Glutamatergic neuron (in vitro differentiated cells): ENCODE data around the gene SPATS2L. TPM values are rescaled to one million over a fixed set of nuclear protein-coding genes. Genes with fewer than 3 reads are reported as not detected.

ENCODE experiments used
- DNase-seq: peaks from one replicate; pipeline ENCODE4 v3.0.0; 2022
- H3K27ac Mint-ChIP-seq: one replicate; pipeline ENCODE4 v1.8.0; 2020; ENCODE audit warnings: mild to moderate bottlenecking, mixed read lengths, inconsistent platforms; ENCODE audit not compliant: unreplicated experiment
- H3K27me3 Mint-ChIP-seq: one replicate; pipeline ENCODE4 v1.8.0; 2020; ENCODE audit warnings: mild to moderate bottlenecking, moderate library complexity, mixed read lengths, inconsistent platforms; ENCODE audit not compliant: unreplicated experiment
- H3K36me3 Mint-ChIP-seq: one replicate; pipeline ENCODE4 v1.8.0; 2020; ENCODE audit warnings: mild to moderate bottlenecking, mixed read lengths, inconsistent platforms; ENCODE audit not compliant: unreplicated experiment
- H3K4me1 Mint-ChIP-seq: one replicate; pipeline ENCODE4 v1.8.0; 2020; ENCODE audit warnings: mild to moderate bottlenecking, low read depth, mixed read lengths, inconsistent platforms; ENCODE audit not compliant: unreplicated experiment
- H3K4me3 Mint-ChIP-seq: one replicate; pipeline ENCODE4 v1.8.0; 2020; ENCODE audit warnings: mild to moderate bottlenecking, mixed read lengths, inconsistent platforms; ENCODE audit not compliant: unreplicated experiment
- H3K9me3 Mint-ChIP-seq: one replicate; pipeline ENCODE4 v1.8.0; 2020; ENCODE audit warnings: mild to moderate bottlenecking, moderate library complexity, mixed read lengths, inconsistent platforms; ENCODE audit not compliant: unreplicated experiment
- CTCF ChIP-seq: fragments of 200-600 bp; sonication (generic); IDR thresholded peaks from one replicate; pipeline ENCODE4 v1.5.0; 2021; ENCODE audit not compliant: partially characterized antibody, unreplicated experiment
- total RNA-seq: library from RNA; stranded (reverse); fragmentation: NEBNext Ultra II Directional; extraction: Animal tissue kit (Norgen Biotek cat#: 25700); gene quantifications from one replicate; pipeline ENCODE4 v1.2.1, GENCODE V29; 2021; ENCODE audit not compliant: unreplicated experiment

The SPATS2L gene
- total RNA-seq, 1 donor from 2014 or later = 45.5 TPM

DNA sequence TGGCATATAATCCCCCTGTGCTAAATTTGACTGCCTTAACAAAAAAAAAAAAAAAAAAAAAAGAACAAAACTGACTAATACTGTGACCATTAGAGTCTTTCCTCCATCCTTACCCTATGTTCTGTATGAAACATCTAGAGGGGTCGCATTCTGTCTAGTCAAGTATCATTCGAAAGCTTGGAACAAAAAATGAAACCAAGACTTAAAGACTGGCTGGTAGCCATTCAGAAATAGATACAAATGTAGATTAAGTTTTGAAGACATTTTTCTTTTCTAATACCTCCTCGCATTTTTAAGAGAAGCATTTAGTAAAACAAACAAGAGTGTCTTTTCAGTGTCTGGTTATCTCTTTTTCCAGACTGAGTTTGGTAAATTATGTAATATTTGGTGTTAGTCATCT is 66.7 kb downstream of the SPATS2L start:
- DNase-seq = no peak
- H3K4me3 Mint-ChIP-seq = no peak overlapping the region
- H3K27me3 Mint-ChIP-seq = no peaks in the 10 kb centered on the region
- TF ChIP-seq CTCF = no peak
- peaks cover 1% of the 10 kb centered on the region for H3K4me1 Mint-ChIP-seq
- H3K9me3 Mint-ChIP-seq = no peaks in the 10 kb centered on the region
- H3K27ac Mint-ChIP-seq = no peak overlapping the region
- no peaks in the 10 kb centered on the region for H3K36me3 Mint-ChIP-seq

GRCh38 chr2:200373973-200374416 is 67.5 kb downstream of the SPATS2L start:
- Mint-ChIP-seq H3K27me3 (no peaks in the 10 kb centered on the region), H3K4me3 (no peak overlapping the region), H3K4me1 (peaks cover 4% of the 10 kb centered on the region), H3K36me3 (no peaks in the 10 kb centered on the region), H3K27ac (no peak overlapping the region), H3K9me3 (no peaks in the 10 kb centered on the region)
- DNase-seq = no peak
- TF ChIP-seq CTCF = no peak

GRCh38 chr2:200376513-200377354 is 70.2 kb downstream of the SPATS2L start:
- Mint-ChIP-seq H3K27me3 (peaks cover 3% of the 10 kb centered on the region), H3K4me3 (no peak overlapping the region), H3K27ac (no peak overlapping the region), H3K9me3 (no peaks in the 10 kb centered on the region), H3K36me3 (no peaks in the 10 kb centered on the region), H3K4me1 (peaks cover 16% of the 10 kb centered on the region)
- no peak for TF ChIP-seq CTCF
- DNase-seq = no peak

DNA sequence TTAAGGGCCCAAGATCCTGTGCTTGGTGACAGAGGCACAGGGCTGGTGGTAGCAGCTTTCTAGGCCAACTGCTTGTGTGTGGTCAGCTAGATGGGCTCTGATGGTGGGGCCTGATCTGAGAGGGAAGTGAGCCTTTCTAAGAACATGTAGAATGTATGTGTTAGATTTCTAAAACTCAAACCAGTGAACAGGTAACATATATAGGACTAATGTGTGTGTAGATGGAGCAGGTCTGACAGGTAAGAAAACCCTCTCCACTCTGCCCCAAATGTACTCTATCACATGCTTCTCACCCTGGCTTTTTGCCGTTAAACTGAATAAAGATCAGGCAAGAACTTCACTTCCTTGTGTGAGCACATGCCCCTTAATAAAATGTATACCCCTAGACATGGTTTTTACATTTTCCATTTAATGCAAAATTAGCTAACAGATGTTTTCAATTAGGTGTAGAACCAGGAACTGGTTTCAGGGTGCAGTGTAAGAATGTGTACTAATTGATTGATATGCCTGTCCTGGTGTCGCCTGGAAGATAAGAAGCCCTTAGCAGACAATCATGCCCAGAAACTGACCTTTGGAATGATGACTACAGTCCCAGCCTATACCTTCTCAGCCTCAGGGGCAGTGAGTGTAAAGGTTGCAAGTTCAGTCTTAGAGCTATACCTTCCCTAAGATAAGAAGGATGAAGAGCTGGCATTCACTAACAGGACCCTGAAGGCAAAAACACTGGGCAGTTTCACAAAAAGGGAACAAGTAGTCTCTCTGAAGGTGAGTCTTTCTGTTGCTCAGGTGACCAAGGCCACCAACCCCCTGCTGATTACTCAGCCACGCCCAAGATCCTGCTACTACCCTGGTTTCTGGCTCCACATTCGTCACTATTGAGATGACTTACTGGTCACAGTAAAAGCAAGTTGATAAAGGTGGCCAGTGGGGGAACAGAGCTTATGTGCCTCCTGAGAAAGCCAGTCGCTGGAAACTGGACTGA is 71.2 kb downstream of the SPATS2L start:
- Mint-ChIP-seq H3K4me1 (peaks cover 16% of the 10 kb centered on the region), H3K36me3 (no peaks in the 10 kb centered on the region), H3K9me3 (no peaks in the 10 kb centered on the region), H3K27me3 (peaks cover 3% of the 10 kb centered on the region), H3K4me3 (no peak overlapping the region), H3K27ac (no peak overlapping the region)
- DNase-seq = no peak
- TF ChIP-seq CTCF = no peak
